HG03575 (cell line): Measurements from ENCODE around the gene LGR4.

Experiments used
- ATAC-seq: cut with Tn5 transposase; IDR thresholded peaks from one replicate; pipeline ENCODE4 v1.9.1; 2021; ENCODE audit not compliant: unreplicated experiment, insufficient number of reproducible peaks, low FRiP score; ENCODE audit errors: extremely low read depth

Gene LGR4

GRCh38 chr11:27370374-27370773, 102.2 kb downstream of the LGR4 start:
- no peak for ATAC-seq

- no peak for ATAC-seq
Measured at GRCh38 chr11:27367881-27368280, 104.7 kb downstream of the LGR4 start.

GRCh38 chr11:27363576-27364117, 108.9 kb downstream of the LGR4 start:
- no peak for ATAC-seq

- peak; percentile 94 for ATAC-seq
Measured at GRCh38 chr11:27362749-27363575, 109.6 kb downstream of the LGR4 start, which contains the start of gene CCDC34. CCDC34 (minus strand) TSS chr11:27363215; CDS start chr11:27363194, 21 bp downstream.

GRCh38 chr11:27361649-27362431, 110.8 kb downstream of the LGR4 start:
- ATAC-seq: no peak

GRCh38 chr11:27358296-27358695, 114.3 kb downstream of the LGR4 start:
- no peak for ATAC-seq

GRCh38 chr11:27357250-27357649, 115.3 kb downstream of the LGR4 start:
- ATAC-seq: no peak

GRCh38 chr11:27356624-27357222, 115.9 kb downstream of the LGR4 start:
- ATAC-seq: no peak

GRCh38 chr11:27355575-27356104, 117.0 kb downstream of the LGR4 start:
- no peak for ATAC-seq

- no peak for ATAC-seq
Measured at GRCh38 chr11:27354359-27354965, 118.1 kb downstream of the LGR4 start.

- no peak for ATAC-seq
Measured at GRCh38 chr11:27353593-27354358, 118.8 kb downstream of the LGR4 start.

- ATAC-seq: no peak
Measured at GRCh38 chr11:27352781-27353180, 119.8 kb downstream of the LGR4 start.

- ATAC-seq: no peak
Measured at GRCh38 chr11:27350511-27350910, 122.1 kb downstream of the LGR4 start.

GRCh38 chr11:27349919-27350318, 122.7 kb downstream of the LGR4 start:
- ATAC-seq: no peak

GRCh38 chr11:27348340-27348873, 124.2 kb downstream of the LGR4 start:
- no peak for ATAC-seq

GRCh38 chr11:27347359-27348339, 124.9 kb downstream of the LGR4 start:
- no peak for ATAC-seq

GRCh38 chr11:27339941-27340340, 132.6 kb downstream of the LGR4 start:
- ATAC-seq: no peak
